Activated CD4-positive, alpha-beta memory T cell treated with anti-CD3 and anti-CD28 coated beads, Interleukin-2, amount 10 ng/mL, durations not matched to agents 7 days and 5 days (primary cell): ENCODE results near the gene BTBD18. TPM values are rescaled to one million over a fixed set of nuclear protein-coding genes. Genes with fewer than 3 reads are reported as not detected.

Source experiments
- CTCF ChIA-PET: fragments of 350-600 bp; sonication (Branson Sonifier 250); formaldehyde crosslinking; loops from one replicate; lab custom pipeline; 2021; ENCODE audit warnings: antibody characterized with exemption, inconsistent platforms; lab: Charles Lee
- POLR2A ChIA-PET: fragments of 350-600 bp; sonication (Branson Sonifier 250); formaldehyde crosslinking; loops from one replicate; lab custom pipeline; 2021; ENCODE audit warnings: antibody characterized with exemption; lab: Charles Lee
- DNase-seq: peaks from one replicate; pipeline ENCODE4 v3.0.0-alpha.2; 2020
- H3K27ac Mint-ChIP-seq: one replicate; pipeline ENCODE4 v1.8.0; 2021; ENCODE audit warnings: mild to moderate bottlenecking, mixed read lengths
- H3K27me3 Mint-ChIP-seq: one replicate; pipeline ENCODE4 v1.8.0; 2021; ENCODE audit warnings: mixed read lengths
- H3K36me3 Mint-ChIP-seq: one replicate; pipeline ENCODE4 v1.8.0; 2021; ENCODE audit warnings: low read depth, mixed read lengths
- H3K4me1 Mint-ChIP-seq: one replicate; pipeline ENCODE4 v1.8.0; 2021; ENCODE audit warnings: mixed read lengths
- H3K4me3 Mint-ChIP-seq: one replicate; pipeline ENCODE4 v1.8.0; 2021; ENCODE audit warnings: mild to moderate bottlenecking, mixed read lengths
- H3K9me3 Mint-ChIP-seq: one replicate; pipeline ENCODE4 v1.8.0; 2021; ENCODE audit warnings: mixed read lengths
- total RNA-seq, 2 experiments: library from RNA; stranded (reverse); gene quantifications; one replicate each; pipeline ENCODE4 v1.2.3, GENCODE V29; 2021

The BTBD18 gene
- total RNA-seq, 2 experiments from 2014 or later, result not detected

- Mint-ChIP-seq H3K27me3 (no peaks in the 10 kb centered on the region), H3K4me1 (peaks cover 9% of the 10 kb centered on the region), H3K27ac (no peak overlapping the region), H3K36me3 (no peaks in the 10 kb centered on the region), H3K9me3 (no peaks in the 10 kb centered on the region), H3K4me3 (no peak overlapping the region)
- no peak for DNase-seq
- CTCF ChIA-PET, result interaction anchor here (0.7 to 1.1 kb wide), 2 partner anchors 19 to 103 kb away, joined by 3 read pairs; no protein-coding TSS in a partner anchor
- POLR2A ChIA-PET, result no interaction called here
Measured at GRCh38 chr11:57771365-57771764, 19.7 kb upstream of the BTBD18 start.

GRCh38 chr11:57770793-57771192, 19.2 kb upstream of the BTBD18 start:
- ChIA-PET CTCF (interaction anchor here (0.7 to 1.1 kb wide), 3 partner anchors 18 to 104 kb away, joined by 3 to 7 read pairs (median 3); no protein-coding TSS in a partner anchor), POLR2A (no interaction called here)
- no peak for DNase-seq
- no peaks in the 10 kb centered on the region for H3K9me3 Mint-ChIP-seq
- H3K4me3 Mint-ChIP-seq, result no peak overlapping the region
- peaks cover 9% of the 10 kb centered on the region for H3K4me1 Mint-ChIP-seq
- no peaks in the 10 kb centered on the region for H3K36me3 Mint-ChIP-seq
- no peaks in the 10 kb centered on the region for H3K27me3 Mint-ChIP-seq
- no peak overlapping the region for H3K27ac Mint-ChIP-seq

- POLR2A ChIA-PET, result no interaction called here
- Mint-ChIP-seq H3K9me3 (no peaks in the 10 kb centered on the region), H3K4me3 (no peak overlapping the region), H3K36me3 (no peaks in the 10 kb centered on the region), H3K27ac (no peak overlapping the region), H3K4me1 (peaks cover 5% of the 10 kb centered on the region), H3K27me3 (peaks cover 4% of the 10 kb centered on the region)
- CTCF ChIA-PET, result interaction anchor here (2.7 kb wide), 1 partner anchor 35 kb away, joined by 12 read pairs; no protein-coding TSS in a partner anchor
- no peak for DNase-seq
Measured at GRCh38 chr11:57764972-57765371, 13.4 kb upstream of the BTBD18 start.

- Mint-ChIP-seq H3K4me3 (no peak overlapping the region), H3K36me3 (no peaks in the 10 kb centered on the region), H3K4me1 (peaks cover 3% of the 10 kb centered on the region), H3K27ac (no peak overlapping the region), H3K9me3 (no peaks in the 10 kb centered on the region), H3K27me3 (peaks cover 4% of the 10 kb centered on the region)
- ChIA-PET CTCF (interaction anchor here (0.7 to 2.7 kb wide), 2 partner anchors 36 to 167 kb away, joined by 3 to 12 read pairs; no protein-coding TSS in a partner anchor), POLR2A (no interaction called here)
- no peak for DNase-seq
Measured at GRCh38 chr11:57764566-57764965, 12.9 kb upstream of the BTBD18 start.

- Mint-ChIP-seq H3K36me3 (no peaks in the 10 kb centered on the region), H3K4me3 (no peak overlapping the region), H3K9me3 (no peaks in the 10 kb centered on the region), H3K27ac (no peak overlapping the region), H3K27me3 (peaks cover 4% of the 10 kb centered on the region), H3K4me1 (no peaks in the 10 kb centered on the region)
- CTCF ChIA-PET, result interaction anchor here (0.7 to 2.7 kb wide), 2 partner anchors 36 to 168 kb away, joined by 3 to 12 read pairs; no protein-coding TSS in a partner anchor
- DNase-seq, result no peak
- POLR2A ChIA-PET, result no interaction called here
Measured at GRCh38 chr11:57764021-57764420, 12.4 kb upstream of the BTBD18 start.

GRCh38 chr11:57763568-57763967, 11.9 kb upstream of the BTBD18 start:
- Mint-ChIP-seq H3K27me3 (peaks cover 4% of the 10 kb centered on the region), H3K4me1 (no peaks in the 10 kb centered on the region), H3K27ac (no peak overlapping the region), H3K9me3 (no peaks in the 10 kb centered on the region), H3K36me3 (no peaks in the 10 kb centered on the region), H3K4me3 (no peak overlapping the region)
- CTCF ChIA-PET, result no interaction called here
- POLR2A ChIA-PET, result no interaction called here
- no peak for DNase-seq

- Mint-ChIP-seq H3K4me3 (no peak overlapping the region), H3K36me3 (no peaks in the 10 kb centered on the region), H3K27me3 (peaks cover 4% of the 10 kb centered on the region), H3K27ac (no peak overlapping the region), H3K9me3 (no peaks in the 10 kb centered on the region), H3K4me1 (no peaks in the 10 kb centered on the region)
- DNase-seq, result no peak
- POLR2A ChIA-PET, result no interaction called here
- CTCF ChIA-PET, result interaction anchor here (1.2 kb wide), 1 partner anchor 38 kb away, joined by 3 read pairs; no protein-coding TSS in a partner anchor
Measured at GRCh38 chr11:57762235-57762861, 10.7 kb upstream of the BTBD18 start.

- Mint-ChIP-seq H3K4me3 (no peak within 1 kb of the TSS), H3K27ac (no peak within 1 kb of the TSS), H3K9me3 (no peaks in the 10 kb centered on the region), H3K27me3 (peaks cover 4% of the 10 kb centered on the region), H3K36me3 (no peaks in the 10 kb centered on the region), H3K4me1 (no peaks in the 10 kb centered on the region)
- POLR2A ChIA-PET, result no interaction called here
- CTCF ChIA-PET, result interaction anchor here (1.2 kb wide), 1 partner anchor 39 kb away, joined by 3 read pairs; no protein-coding TSS in a partner anchor
- no peak for DNase-seq
Measured at GRCh38 chr11:57761301-57762234, 9.9 kb upstream of the BTBD18 start, which contains the start of gene CTNND1. TSS of gene CTNND1 (plus strand) at chr11:57761802. CDS start at chr11:57791479, 29,677 bp downstream.

GRCh38 chr11:57758174-57758573, 6.6 kb upstream of the BTBD18 start:
- ChIA-PET POLR2A (no interaction called here), CTCF (interaction anchor here (1.4 to 1.5 kb wide), 2 partner anchors 13 to 43 kb away, joined by 4 read pairs; no protein-coding TSS in a partner anchor)
- Mint-ChIP-seq H3K4me1 (no peaks in the 10 kb centered on the region), H3K27me3 (peaks cover 4% of the 10 kb centered on the region), H3K36me3 (no peaks in the 10 kb centered on the region), H3K4me3 (no peak overlapping the region), H3K9me3 (no peaks in the 10 kb centered on the region), H3K27ac (no peak overlapping the region)
- DNase-seq, result no peak

- Mint-ChIP-seq H3K4me1 (peaks cover 1% of the 10 kb centered on the region), H3K27me3 (no peaks in the 10 kb centered on the region), H3K27ac (no peak overlapping the region), H3K36me3 (peaks cover 9% of the 10 kb centered on the region), H3K9me3 (no peaks in the 10 kb centered on the region), H3K4me3 (no peak overlapping the region)
- POLR2A ChIA-PET, result interaction anchor here (2.1 kb wide), 1 partner anchor 11 kb away, joined by 13 read pairs; the partner anchor contains the start of gene SELENOH
- no peak for DNase-seq
- CTCF ChIA-PET, result interaction anchor here (1.1 to 2.2 kb wide), 2 partner anchors 18 to 47 kb away, joined by 3 to 60 read pairs; no protein-coding TSS in a partner anchor
Measured at GRCh38 chr11:57752954-57753353, 1.3 kb upstream of the BTBD18 start.

- Mint-ChIP-seq H3K4me1 (peaks cover 4% of the 10 kb centered on the region), H3K4me3 (no peak overlapping the region), H3K27ac (no peak overlapping the region), H3K36me3 (peaks cover 18% of the 10 kb centered on the region), H3K9me3 (no peaks in the 10 kb centered on the region), H3K27me3 (no peaks in the 10 kb centered on the region)
- POLR2A ChIA-PET, result interaction anchor here (1.0 to 2.1 kb wide), 2 partner anchors 9 to 49 kb away, joined by 4 to 13 read pairs; partner anchors contain the start of gene SELENOH
- CTCF ChIA-PET, result interaction anchor here (0.5 to 2.2 kb wide), 11 partner anchors 10 to 84 kb away, joined by 3 to 60 read pairs (median 3); partner anchors contain the start of gene SELENOH
- no peak for DNase-seq
Measured at GRCh38 chr11:57751176-57751575, 443 bp downstream of the BTBD18 start.

GRCh38 chr11:57746920-57747319, 4.7 kb downstream of the BTBD18 start:
- Mint-ChIP-seq H3K27me3 (no peaks in the 10 kb centered on the region), H3K36me3 (peaks cover 48% of the 10 kb centered on the region), H3K4me1 (peaks cover 19% of the 10 kb centered on the region), H3K9me3 (no peaks in the 10 kb centered on the region), H3K4me3 (no peak overlapping the region), H3K27ac (no peak overlapping the region)
- ChIA-PET CTCF (interaction anchor here (5.4 kb wide), 1 partner anchor 54 kb away, joined by 37 read pairs; no protein-coding TSS in a partner anchor), POLR2A (interaction anchor here (0.9 kb wide), 1 partner anchor 18 kb away, joined by 3 read pairs; no protein-coding TSS in a partner anchor)
- DNase-seq, result no peak
